Measurements from ENCODE around the gene CEP41.

The CEP41 gene

GRCh38 chr7:130415006-130415405 is 25.8 kb downstream of the CEP41 start:
- DNase-seq = no peak

GRCh38 chr7:130413201-130413600 is 27.6 kb downstream of the CEP41 start:
- DNase-seq = no peak

GRCh38 chr7:130410868-130411541 is 29.8 kb downstream of the CEP41 start:
- DNase-seq = no peak

- DNase-seq = no peak
Measured at GRCh38 chr7:130409712-130410072, 31.1 kb downstream of the CEP41 start.

GRCh38 chr7:130409067-130409711 is 31.6 kb downstream of the CEP41 start:
- DNase-seq = no peak

- no peak for DNase-seq
Measured at GRCh38 chr7:130405003-130405402, 35.8 kb downstream of the CEP41 start.

GRCh38 chr7:130401578-130401977 is 39.2 kb downstream of the CEP41 start:
- DNase-seq = no peak

- DNase-seq = no peak
Measured at GRCh38 chr7:130401101-130401500, 39.7 kb downstream of the CEP41 start.

- DNase-seq = no peak
Measured at GRCh38 chr7:130400120-130400572, 40.7 kb downstream of the CEP41 start.

- no peak for DNase-seq
Measured at GRCh38 chr7:130398526-130399090, 42.2 kb downstream of the CEP41 start.

- DNase-seq = no peak
Measured at GRCh38 chr7:130397758-130398073, 43.1 kb downstream of the CEP41 start.

GRCh38 chr7:130397051-130397757 is 43.6 kb downstream of the CEP41 start:
- no peak for DNase-seq

GRCh38 chr7:130396109-130396508 is 44.7 kb downstream of the CEP41 start:
- DNase-seq = no peak

- DNase-seq = no peak
Measured at GRCh38 chr7:130395421-130395820, 45.4 kb downstream of the CEP41 start.

GRCh38 chr7:130394421-130395195 is 46.2 kb downstream of the CEP41 start:
- DNase-seq = no peak

- DNase-seq = no peak
Measured at GRCh38 chr7:130393841-130394411, 46.9 kb downstream of the CEP41 start.

GRCh38 chr7:130393101-130393561 is 47.7 kb downstream of the CEP41 start:
- DNase-seq = no peak

GRCh38 chr7:130390486-130390885 is 50.3 kb downstream of the CEP41 start:
- DNase-seq = no peak

- no peak for DNase-seq
Measured at GRCh38 chr7:130388671-130389070, 52.1 kb downstream of the CEP41 start.

- DNase-seq = no peak
Measured at GRCh38 chr7:130387628-130388403, 53.0 kb downstream of the CEP41 start.

GRCh38 chr7:130387306-130387627 is 53.5 kb downstream of the CEP41 start:
- DNase-seq = no peak

- DNase-seq = no peak
Measured at GRCh38 chr7:130386876-130387275, 53.9 kb downstream of the CEP41 start.
